HG02798 (cell line): ENCODE data around the gene GRID2IP.

Experiments
- ATAC-seq: cut with Tn5 transposase; IDR thresholded peaks from one replicate; pipeline ENCODE4 v1.9.1; 2021; ENCODE audit warnings: mild to moderate bottlenecking; ENCODE audit not compliant: unreplicated experiment, poor library complexity

Gene GRID2IP

GRCh38 chr7:6563936-6564770, 12.9 kb upstream of the GRID2IP start:
- ATAC-seq = no peak

- ATAC-seq = no peak
Measured at GRCh38 chr7:6562106-6562505, 10.8 kb upstream of the GRID2IP start.

- no peak for ATAC-seq
Measured at GRCh38 chr7:6559896-6560295, 8.6 kb upstream of the GRID2IP start.

GRCh38 chr7:6558837-6559236, 7.6 kb upstream of the GRID2IP start:
- ATAC-seq = no peak

- ATAC-seq = no peak
Measured at GRCh38 chr7:6556196-6556595, 4.9 kb upstream of the GRID2IP start.

- no peak for ATAC-seq
Measured at GRCh38 chr7:6554848-6555247, 3.6 kb upstream of the GRID2IP start.

GRCh38 chr7:6553448-6554044, 2.3 kb upstream of the GRID2IP start:
- ATAC-seq = no peak

GRCh38 chr7:6547400-6547799, 3.9 kb downstream of the GRID2IP start:
- ATAC-seq = no peak

- no peak for ATAC-seq
Measured at GRCh38 chr7:6546498-6547251, 4.6 kb downstream of the GRID2IP start.

GRCh38 chr7:6545398-6546126, 5.7 kb downstream of the GRID2IP start:
- ATAC-seq = no peak

GRCh38 chr7:6542368-6542767, 8.9 kb downstream of the GRID2IP start:
- no peak for ATAC-seq

GRCh38 chr7:6536262-6537260, 14.7 kb downstream of the GRID2IP start:
- no peak for ATAC-seq

GRCh38 chr7:6533893-6534495, 17.3 kb downstream of the GRID2IP start:
- ATAC-seq = no peak

- ATAC-seq = no peak
Measured at GRCh38 chr7:6532516-6532915, 18.7 kb downstream of the GRID2IP start.

GRCh38 chr7:6531492-6532279, 19.6 kb downstream of the GRID2IP start:
- no peak for ATAC-seq

GRCh38 chr7:6530626-6531491, 20.4 kb downstream of the GRID2IP start:
- no peak for ATAC-seq

- no peak for ATAC-seq
Measured at GRCh38 chr7:6529643-6530042, 21.6 kb downstream of the GRID2IP start.
